WTC11 (cell line): Measurements from ENCODE around the gene ARL1. TPM values are rescaled to one million over a fixed set of nuclear protein-coding genes. Genes with fewer than 3 reads are reported as not detected.

ENCODE experiments used
- ATAC-seq: fragments of 200-7000 bp; cut with Tn5 transposase; 2 replicates; pipeline ENCODE4 v1.10.0; 2021; ENCODE audit warnings: mild to moderate bottlenecking, moderate library complexity
- CTCF ChIA-PET: fragments of 300-600 bp; sonication (Branson Sonifier 250); formaldehyde crosslinking; loops from one replicate; lab custom pipeline; 2021; ENCODE audit warnings: antibody characterized with exemption; lab: Charles Lee
- POLR2A ChIA-PET: fragments of 350-600 bp; sonication (Branson Sonifier 250); formaldehyde crosslinking; loops from one replicate; lab custom pipeline; 2021; ENCODE audit warnings: antibody characterized with exemption; lab: Charles Lee
- DNase-seq: peaks from one replicate; pipeline ENCODE4 v3.0.0; 2021; ENCODE audit warnings: low spot score
- H3K27ac Mint-ChIP-seq: 2 replicates; pipeline ENCODE4 v1.8.0; 2021; ENCODE audit warnings: mixed read lengths
- H3K27me3 Mint-ChIP-seq: 2 replicates; pipeline ENCODE4 v1.8.0; 2021; ENCODE audit warnings: low read depth, mild to moderate bottlenecking, moderate library complexity, mixed read lengths
- H3K36me3 Mint-ChIP-seq: 2 replicates; pipeline ENCODE4 v1.8.0; 2021; ENCODE audit warnings: mixed read lengths
- H3K4me1 Mint-ChIP-seq: 2 replicates; pipeline ENCODE4 v1.8.0; 2022; ENCODE audit warnings: mixed read lengths
- H3K4me3 Mint-ChIP-seq: 2 replicates; pipeline ENCODE4 v1.8.0; 2021; ENCODE audit warnings: mild to moderate bottlenecking, moderate library complexity, mixed read lengths
- H3K9me3 Mint-ChIP-seq: 2 replicates; pipeline ENCODE4 v1.8.0; 2021; ENCODE audit warnings: mixed read lengths
- ATF3 ChIP-seq: sonication (generic); formaldehyde crosslinking; conservative IDR thresholded peaks from 2 replicates; pipeline ENCODE4 v1.8.1; 2022; ENCODE audit warnings: mild to moderate bottlenecking, missing genetic modification reagents
- ESRRA ChIP-seq: sonication (generic); formaldehyde crosslinking; IDR thresholded peaks from 2 replicates; pipeline ENCODE4 v1.8.1; 2022; ENCODE audit warnings: mild to moderate bottlenecking, missing genetic modification reagents, borderline replicate concordance
- HMGA2 ChIP-seq: fragments of 250-450 bp; sonication (Bioruptor Pico); IDR thresholded peaks from 2 replicates; pipeline ENCODE4 v1.4.0; 2021; ENCODE audit warnings: mild to moderate bottlenecking, moderate library complexity
- HMGXB4 ChIP-seq: sonication (generic); formaldehyde crosslinking; IDR thresholded peaks from 2 replicates; pipeline ENCODE4 v1.8.1; 2023; ENCODE audit warnings: mild to moderate bottlenecking, moderate library complexity, missing genetic modification reagents
- IRF1 ChIP-seq: sonication (generic); formaldehyde crosslinking; IDR thresholded peaks from 2 replicates; pipeline ENCODE4 v1.8.0; 2023; ENCODE audit warnings: missing genetic modification reagents
- IRF2 ChIP-seq: sonication (generic); formaldehyde crosslinking; IDR thresholded peaks from 2 replicates; pipeline ENCODE4 v1.8.0; 2022; ENCODE audit warnings: low read depth, missing genetic modification reagents, borderline replicate concordance
- JUN ChIP-seq: sonication (generic); formaldehyde crosslinking; IDR thresholded peaks from 2 replicates; pipeline ENCODE4 v1.8.0; 2023; ENCODE audit warnings: mild to moderate bottlenecking, missing genetic modification reagents
- MLX ChIP-seq: sonication (generic); formaldehyde crosslinking; IDR thresholded peaks from 2 replicates; pipeline ENCODE4 v1.8.1; 2023; ENCODE audit warnings: mild to moderate bottlenecking, missing genetic modification reagents, moderate library complexity
- MXD4 ChIP-seq: fragments of 250-450 bp; sonication (Bioruptor Pico); IDR thresholded peaks from 2 replicates; pipeline ENCODE4 v1.8.0; 2021; ENCODE audit warnings: mild to moderate bottlenecking, moderate library complexity, borderline replicate concordance
- NFE2L1 ChIP-seq: sonication (generic); formaldehyde crosslinking; IDR thresholded peaks from 2 replicates; pipeline ENCODE4 v1.8.1; 2023; ENCODE audit warnings: missing genetic modification reagents
- PRDM15 ChIP-seq: sonication (generic); formaldehyde crosslinking; IDR thresholded peaks from 2 replicates; pipeline ENCODE4 v1.8.0; 2022; ENCODE audit warnings: missing genetic modification reagents
- RELA ChIP-seq: sonication (generic); formaldehyde crosslinking; IDR thresholded peaks from 2 replicates; pipeline ENCODE4 v1.8.1; 2022; ENCODE audit warnings: missing genetic modification reagents, mild to moderate bottlenecking, borderline replicate concordance
- SMAD3 ChIP-seq: sonication (generic); formaldehyde crosslinking; IDR thresholded peaks from 2 replicates; pipeline ENCODE4 v1.8.0; 2022; ENCODE audit warnings: missing genetic modification reagents, mild to moderate bottlenecking, borderline replicate concordance
- SOX15 ChIP-seq: fragments of 250-450 bp; sonication (Bioruptor Pico); IDR thresholded peaks from 2 replicates; pipeline ENCODE4 v1.9.0; 2021; ENCODE audit warnings: mild to moderate bottlenecking
- TEAD1 ChIP-seq: sonication (generic); formaldehyde crosslinking; IDR thresholded peaks from 2 replicates; pipeline ENCODE4 v1.8.0; 2022; ENCODE audit warnings: mild to moderate bottlenecking, missing genetic modification reagents
- USF2 ChIP-seq: sonication (generic); formaldehyde crosslinking; IDR thresholded peaks from 2 replicates; pipeline ENCODE4 v1.8.1; 2023; ENCODE audit warnings: mild to moderate bottlenecking, missing genetic modification reagents, moderate library complexity
- ZNF416 ChIP-seq: fragments of 250-450 bp; sonication (Bioruptor Pico); IDR thresholded peaks from 2 replicates; pipeline ENCODE4 v1.9.0; 2021; ENCODE audit warnings: mild to moderate bottlenecking, inconsistent platforms
- ZNF423 ChIP-seq: fragments of 250-450 bp; sonication (Bioruptor Pico); IDR thresholded peaks from 2 replicates; pipeline ENCODE4 v2.1.2; 2022; ENCODE audit warnings: mild to moderate bottlenecking, moderate library complexity
- ZNF425 ChIP-seq: fragments of 250-450 bp; sonication (Bioruptor Pico); conservative IDR thresholded peaks from 2 replicates; pipeline ENCODE4 v1.9.0; 2021; ENCODE audit warnings: mild to moderate bottlenecking
- total RNA-seq: library from RNA; stranded (reverse); gene quantifications from 3 replicates; pipeline ENCODE4 v1.2.3, GENCODE V29; 2021

Gene ARL1
- total RNA-seq, 1 experiment from 2014 or later, result 67.8 TPM

GRCh38 chr12:101356794-101357193 lies 50.8 kb downstream of the ARL1 start:
- ATAC-seq (no peak), DNase-seq (no peak)
- TF ChIP-seq RELA (CRISPR knock-in tag) (no peak), ZNF423 (CRISPR knock-in tag) (no peak), TEAD1 (CRISPR knock-in tag) (no peak), MXD4 (CRISPR knock-in tag) (no peak), PRDM15 (CRISPR knock-in tag) (no peak), ZNF425 (CRISPR knock-in tag) (no peak), USF2 (no peak), IRF2 (CRISPR knock-in tag) (no peak), JUN (CRISPR knock-in tag) (no peak), HMGXB4 (CRISPR knock-in tag) (no peak), SOX15 (CRISPR knock-in tag) (no peak), MLX (CRISPR knock-in tag) (no peak), SMAD3 (CRISPR knock-in tag) (no peak), ATF3 (CRISPR knock-in tag) (no peak), ZNF416 (no peak), IRF1 (CRISPR knock-in tag) (no peak), NFE2L1 (CRISPR knock-in tag) (no peak), HMGA2 (no peak), ESRRA (CRISPR knock-in tag) (no peak)
- ChIA-PET POLR2A (no interaction called here), CTCF (no interaction called here)
- no peaks in the 10 kb centered on the region for H3K9me3 Mint-ChIP-seq
- H3K36me3 Mint-ChIP-seq, result peaks cover 57% of the 10 kb centered on the region
- no peak overlapping the region for H3K4me3 Mint-ChIP-seq
- H3K27me3 Mint-ChIP-seq, result no peaks in the 10 kb centered on the region
- no peak overlapping the region for H3K27ac Mint-ChIP-seq
- H3K4me1 Mint-ChIP-seq, result no peaks in the 10 kb centered on the region
